Liver (tissue), 9 donors: Measurements from ENCODE around the gene RBMS3. TPM values are rescaled to one million over a fixed set of nuclear protein-coding genes. Genes with fewer than 3 reads are reported as not detected.

ENCODE experiments used
- DNase-seq: peaks from one replicate; pipeline ENCODE4 v3.0.0-alpha.2; 2017; ENCODE audit warnings: low spot score
- H3K27ac ChIP-seq, 2 donors: one replicate each; pipeline ENCODE4 v1.7.0; 2013; ENCODE audit warnings: inconsistent platforms in 2 of 2, low read length in 2 of 2, control low read depth in 1 of 2, low read depth in 1 of 2, mild to moderate bottlenecking in 1 of 2
- H3K27me3 ChIP-seq, 4 donors: one replicate each; pipeline versions ENCODE4 v1.6.1 to v1.7.0; 2013; ENCODE audit warnings: low read length in 3 of 4, inconsistent platforms in 1 of 4, mild to moderate bottlenecking in 1 of 4, moderate library complexity in 1 of 4; ENCODE audit not compliant: control insufficient read depth in 4 of 4, insufficient read depth in 4 of 4
- H3K36me3 ChIP-seq, 4 donors: one replicate each; pipeline versions ENCODE4 v1.6.1 to v1.7.0; 2013; ENCODE audit warnings: low read length in 3 of 4, mild to moderate bottlenecking in 3 of 4, low read depth in 1 of 4, moderate library complexity in 1 of 4; ENCODE audit not compliant: control insufficient read depth in 4 of 4, insufficient read depth in 3 of 4
- H3K4me1 ChIP-seq, 4 donors: one replicate each; pipeline versions ENCODE4 v1.6.1 to v1.7.0; 2013; ENCODE audit warnings: low read length in 3 of 4, mild to moderate bottlenecking in 3 of 4, moderate library complexity in 1 of 4; ENCODE audit not compliant: control insufficient read depth in 4 of 4, insufficient read depth in 4 of 4
- H3K4me3 ChIP-seq, 3 donors: one replicate each; pipeline versions ENCODE4 v1.6.1 to v1.7.0; 2013; ENCODE audit warnings: low read length in 3 of 3, control low read depth in 1 of 3, low read depth in 1 of 3, mild to moderate bottlenecking in 1 of 3
- H3K9ac ChIP-seq, 2 donors: one replicate each; pipeline ENCODE4 v1.7.0; 2013; ENCODE audit warnings: low read length in 2 of 2, mild to moderate bottlenecking in 2 of 2, moderate library complexity in 2 of 2, control low read depth in 1 of 2, low read depth in 1 of 2
- H3K9me3 ChIP-seq, 4 donors: one replicate each; pipeline versions ENCODE4 v1.6.1 to v1.7.0; 2013; ENCODE audit warnings: low read length in 3 of 4; ENCODE audit not compliant: control insufficient read depth in 4 of 4
- FOXA1 ChIP-seq: IDR thresholded peaks from 2 replicates; pipeline ENCODE4 v1.6.1; 2016; ENCODE audit warnings: antibody characterized with exemption
- FOXA2 ChIP-seq: IDR thresholded peaks from 2 replicates; pipeline ENCODE4 v1.6.1; 2016; ENCODE audit warnings: antibody characterized with exemption
- GABPA ChIP-seq, 2 donors: IDR thresholded peaks in 1 of 2; conservative IDR thresholded peaks in 1 of 2; 2 replicates each; pipeline ENCODE4 v1.6.1; 2016; ENCODE audit warnings: antibody characterized with exemption in 2 of 2, mild to moderate bottlenecking in 1 of 2, moderate library complexity in 1 of 2
- HNF4A ChIP-seq, 2 donors: conservative IDR thresholded peaks; 2 replicates each; pipeline ENCODE4 v1.6.1; 2016; ENCODE audit warnings: antibody characterized with exemption in 2 of 2, mild to moderate bottlenecking in 2 of 2
- HNF4G ChIP-seq: IDR thresholded peaks from 2 replicates; pipeline ENCODE4 v1.6.1; 2016; ENCODE audit warnings: antibody characterized with exemption
- JUND ChIP-seq, 2 donors: IDR thresholded peaks; 2 replicates each; pipeline ENCODE4 v1.6.1; 2016; ENCODE audit warnings: antibody characterized with exemption in 2 of 2
- MAX ChIP-seq: IDR thresholded peaks from 2 replicates; pipeline ENCODE4 v1.6.1; 2016; ENCODE audit warnings: antibody characterized with exemption
- NR2F2 ChIP-seq: IDR thresholded peaks from 2 replicates; pipeline ENCODE4 v1.6.1; 2016; ENCODE audit warnings: antibody characterized with exemption
- RAD21 ChIP-seq, 2 donors: IDR thresholded peaks; 2 replicates each; pipeline ENCODE4 v1.6.1; 2016; ENCODE audit warnings: antibody characterized with exemption in 2 of 2, mild to moderate bottlenecking in 2 of 2
- RXRA ChIP-seq, 2 donors: IDR thresholded peaks; 2 replicates each; pipeline ENCODE4 v1.6.1; 2017 to 2018; ENCODE audit warnings: antibody characterized with exemption in 2 of 2, mild to moderate bottlenecking in 1 of 2
- SP1 ChIP-seq: IDR thresholded peaks from 2 replicates; pipeline ENCODE4 v1.6.1; 2018; ENCODE audit warnings: antibody characterized with exemption, mild to moderate bottlenecking
- TAF1 ChIP-seq: conservative IDR thresholded peaks from 2 replicates; pipeline ENCODE4 v1.6.1; 2016; ENCODE audit warnings: antibody characterized with exemption, mild to moderate bottlenecking
- YY1 ChIP-seq: IDR thresholded peaks from 2 replicates; pipeline ENCODE4 v1.6.1; 2016; ENCODE audit warnings: antibody characterized with exemption, mild to moderate bottlenecking
- polyA plus RNA-seq, 2 donors: library from polyadenylated mRNA; stranded (reverse) in 1 of 2; unstranded in 1 of 2; fragments of 200-250 nt in 1 of 2; fragments of >200 nt in 1 of 2; fragmentation: Nextera tagmentation in 1 of 2; extraction: Ambion mirVana in 1 of 2; gene quantifications; one replicate each; pipeline versions ENCODE4 v1.2.1 to v1.2.3, GENCODE V29; 2013 to 2015
- total RNA-seq, 2 donors: library from RNA; depleted of rRNA; stranded (reverse); fragments of >200 nt; gene quantifications; one replicate each; pipeline ENCODE4 v1.2.3, GENCODE V29; 2014
- TF ChIP-seq, protein P1 (sequence below): IDR thresholded peaks from 2 replicates; pipeline ENCODE4 v1.6.1; 2016; ENCODE audit warnings: antibody characterized with exemption
- TF ChIP-seq, protein P2 (sequence below): IDR thresholded peaks from 2 replicates; pipeline ENCODE4 v1.6.1; 2016; ENCODE audit warnings: antibody characterized with exemption, mild to moderate bottlenecking
- donor health status: healthy.
- donor health status: healthy.
- donor health status: healthy.
- donor health status: healthy.
- donor health status: healthy.

RBMS3 gene
- total and polyA plus RNA-seq, 4 donors, result 1.2 to 14.9 (median 9.3) TPM

DNA sequence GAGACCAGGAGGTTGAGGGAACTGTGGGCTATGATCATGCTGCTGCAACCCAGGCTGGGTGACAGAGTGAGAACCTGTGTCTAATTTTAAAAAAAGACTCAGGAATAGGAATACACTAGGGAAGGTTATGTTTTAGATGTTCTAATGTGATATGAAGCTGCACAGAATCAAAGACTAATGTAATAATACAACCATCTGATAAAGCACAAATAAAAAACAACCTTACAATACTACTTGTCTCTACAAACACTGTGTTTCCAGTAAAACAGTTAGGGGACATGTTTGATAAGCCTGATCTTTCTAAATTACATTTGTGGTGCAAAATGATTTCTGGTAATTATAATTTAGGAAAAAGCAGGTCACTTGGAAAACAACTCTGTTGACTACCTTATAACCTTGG is 56.7 kb downstream of the RBMS3 start:
- Histone ChIP-seq H3K27ac (no peak overlapping the region), H3K27me3 (no peaks in the 10 kb centered on the region), H3K4me3 (no peak overlapping the region), H3K4me1 (no peaks in the 10 kb centered on the region), H3K9ac (no peak overlapping the region), H3K9me3 (no peaks in the 10 kb centered on the region), H3K36me3 (no peaks in the 10 kb centered on the region)
- no peak for DNase-seq
- TF ChIP-seq RXRA (IDR thresholded peaks at IDR 0.05) (no peak), HNF4A (conservative IDR thresholded peaks at IDR 0.05) (no peak), HNF4G (no peak), SP1 (no peak), NR2F2 (no peak), YY1 (no peak), MAX (no peak), FOXA1 (no peak), TAF1 (no peak), JUND (IDR thresholded peaks at IDR 0.05) (no peak)
- TF ChIP-seq, protein P1, sequence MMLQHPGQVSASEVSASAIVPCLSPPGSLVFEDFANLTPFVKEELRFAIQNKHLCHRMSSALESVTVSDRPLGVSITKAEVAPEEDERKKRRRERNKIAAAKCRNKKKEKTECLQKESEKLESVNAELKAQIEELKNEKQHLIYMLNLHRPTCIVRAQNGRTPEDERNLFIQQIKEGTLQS, result no peak
- TF ChIP-seq, protein P2, sequence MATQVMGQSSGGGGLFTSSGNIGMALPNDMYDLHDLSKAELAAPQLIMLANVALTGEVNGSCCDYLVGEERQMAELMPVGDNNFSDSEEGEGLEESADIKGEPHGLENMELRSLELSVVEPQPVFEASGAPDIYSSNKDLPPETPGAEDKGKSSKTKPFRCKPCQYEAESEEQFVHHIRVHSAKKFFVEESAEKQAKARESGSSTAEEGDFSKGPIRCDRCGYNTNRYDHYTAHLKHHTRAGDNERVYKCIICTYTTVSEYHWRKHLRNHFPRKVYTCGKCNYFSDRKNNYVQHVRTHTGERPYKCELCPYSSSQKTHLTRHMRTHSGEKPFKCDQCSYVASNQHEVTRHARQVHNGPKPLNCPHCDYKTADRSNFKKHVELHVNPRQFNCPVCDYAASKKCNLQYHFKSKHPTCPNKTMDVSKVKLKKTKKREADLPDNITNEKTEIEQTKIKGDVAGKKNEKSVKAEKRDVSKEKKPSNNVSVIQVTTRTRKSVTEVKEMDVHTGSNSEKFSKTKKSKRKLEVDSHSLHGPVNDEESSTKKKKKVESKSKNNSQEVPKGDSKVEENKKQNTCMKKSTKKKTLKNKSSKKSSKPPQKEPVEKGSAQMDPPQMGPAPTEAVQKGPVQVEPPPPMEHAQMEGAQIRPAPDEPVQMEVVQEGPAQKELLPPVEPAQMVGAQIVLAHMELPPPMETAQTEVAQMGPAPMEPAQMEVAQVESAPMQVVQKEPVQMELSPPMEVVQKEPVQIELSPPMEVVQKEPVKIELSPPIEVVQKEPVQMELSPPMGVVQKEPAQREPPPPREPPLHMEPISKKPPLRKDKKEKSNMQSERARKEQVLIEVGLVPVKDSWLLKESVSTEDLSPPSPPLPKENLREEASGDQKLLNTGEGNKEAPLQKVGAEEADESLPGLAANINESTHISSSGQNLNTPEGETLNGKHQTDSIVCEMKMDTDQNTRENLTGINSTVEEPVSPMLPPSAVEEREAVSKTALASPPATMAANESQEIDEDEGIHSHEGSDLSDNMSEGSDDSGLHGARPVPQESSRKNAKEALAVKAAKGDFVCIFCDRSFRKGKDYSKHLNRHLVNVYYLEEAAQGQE, result no peak

- H3K9ac ChIP-seq, result no peak overlapping the region
- H3K36me3 ChIP-seq, result no peaks in the 10 kb centered on the region
- no peaks in the 10 kb centered on the region for H3K9me3 ChIP-seq
- no peaks in the 10 kb centered on the region for H3K27me3 ChIP-seq
- TF ChIP-seq TAF1, result no peak
- no peak for TF ChIP-seq NR2F2
- TF ChIP-seq GABPA (IDR thresholded peaks at IDR 0.05 in 1 of 2, conservative IDR thresholded peaks at IDR 0.05 in 1 of 2), result no peak
- TF ChIP-seq JUND (IDR thresholded peaks at IDR 0.05), result no peak
- no peak for TF ChIP-seq HNF4A (conservative IDR thresholded peaks at IDR 0.05)
- TF ChIP-seq FOXA2, result no peak
- no peak for TF ChIP-seq RAD21 (IDR thresholded peaks at IDR 0.05)
- TF ChIP-seq SP1, result no peak
- TF ChIP-seq MAX, result no peak
- TF ChIP-seq, protein P1, result no peak
- TF ChIP-seq FOXA1, result no peak
- no peak for DNase-seq
- no peaks in the 10 kb centered on the region for H3K4me1 ChIP-seq
- no peak overlapping the region for H3K27ac ChIP-seq
- H3K4me3 ChIP-seq, result no peak overlapping the region
Observed at GRCh38 chr3:29338377-29338776, 57.5 kb downstream of the RBMS3 start.
